ENCODE data around the gene RTEL1. TPM values are rescaled to one million over a fixed set of nuclear protein-coding genes. Genes with fewer than 3 reads are reported as not detected.

Gene RTEL1
- total and polyA plus RNA-seq, 9 of the 15 experiments (the other 6 are each of a cell fraction or from before 2014, with no cell fraction given) = 0.36 to 61.0 (median 17.9) TPM

DNA sequence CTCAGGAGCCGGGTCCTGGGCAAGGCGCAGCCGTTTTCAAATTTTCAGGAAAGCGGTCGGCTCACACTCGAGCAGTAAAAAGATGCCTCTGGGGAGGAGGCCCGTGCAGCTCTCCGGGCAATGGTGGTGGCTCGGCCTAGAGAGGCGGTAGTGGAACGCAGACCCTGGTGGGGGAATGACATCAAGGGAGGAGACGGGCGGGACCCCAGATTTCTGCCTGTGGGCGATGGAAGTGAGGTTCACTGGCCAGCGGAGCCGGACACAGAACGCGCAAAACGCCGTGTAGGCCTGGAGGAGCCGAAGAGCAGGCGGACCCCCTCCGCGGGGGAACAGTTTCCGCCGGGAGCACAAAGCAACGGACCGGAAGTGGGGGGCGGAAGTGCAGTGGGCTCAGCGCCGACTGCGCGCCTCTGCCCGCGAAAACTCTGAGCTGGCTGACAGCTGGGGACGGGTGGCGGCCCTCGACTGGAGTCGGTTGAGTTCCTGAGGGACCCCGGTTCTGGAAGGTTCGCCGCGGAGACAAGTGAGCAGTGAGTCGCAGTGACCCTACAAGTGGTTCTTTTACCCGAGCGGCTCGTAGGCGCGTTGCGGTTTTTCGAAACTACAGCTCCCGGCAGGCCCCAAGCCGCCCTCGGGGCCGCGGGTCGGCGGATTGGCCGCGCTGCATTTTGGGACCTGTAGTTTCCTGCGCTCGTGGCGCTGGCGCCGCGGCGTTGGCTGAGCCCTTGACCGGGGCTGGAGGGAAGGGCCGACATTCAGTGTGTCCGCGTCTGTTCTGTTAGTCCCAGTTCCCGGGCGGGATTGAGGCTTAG lies at the start of gene RTEL1 (continued):
- TF ChIP-seq, protein P1, sequence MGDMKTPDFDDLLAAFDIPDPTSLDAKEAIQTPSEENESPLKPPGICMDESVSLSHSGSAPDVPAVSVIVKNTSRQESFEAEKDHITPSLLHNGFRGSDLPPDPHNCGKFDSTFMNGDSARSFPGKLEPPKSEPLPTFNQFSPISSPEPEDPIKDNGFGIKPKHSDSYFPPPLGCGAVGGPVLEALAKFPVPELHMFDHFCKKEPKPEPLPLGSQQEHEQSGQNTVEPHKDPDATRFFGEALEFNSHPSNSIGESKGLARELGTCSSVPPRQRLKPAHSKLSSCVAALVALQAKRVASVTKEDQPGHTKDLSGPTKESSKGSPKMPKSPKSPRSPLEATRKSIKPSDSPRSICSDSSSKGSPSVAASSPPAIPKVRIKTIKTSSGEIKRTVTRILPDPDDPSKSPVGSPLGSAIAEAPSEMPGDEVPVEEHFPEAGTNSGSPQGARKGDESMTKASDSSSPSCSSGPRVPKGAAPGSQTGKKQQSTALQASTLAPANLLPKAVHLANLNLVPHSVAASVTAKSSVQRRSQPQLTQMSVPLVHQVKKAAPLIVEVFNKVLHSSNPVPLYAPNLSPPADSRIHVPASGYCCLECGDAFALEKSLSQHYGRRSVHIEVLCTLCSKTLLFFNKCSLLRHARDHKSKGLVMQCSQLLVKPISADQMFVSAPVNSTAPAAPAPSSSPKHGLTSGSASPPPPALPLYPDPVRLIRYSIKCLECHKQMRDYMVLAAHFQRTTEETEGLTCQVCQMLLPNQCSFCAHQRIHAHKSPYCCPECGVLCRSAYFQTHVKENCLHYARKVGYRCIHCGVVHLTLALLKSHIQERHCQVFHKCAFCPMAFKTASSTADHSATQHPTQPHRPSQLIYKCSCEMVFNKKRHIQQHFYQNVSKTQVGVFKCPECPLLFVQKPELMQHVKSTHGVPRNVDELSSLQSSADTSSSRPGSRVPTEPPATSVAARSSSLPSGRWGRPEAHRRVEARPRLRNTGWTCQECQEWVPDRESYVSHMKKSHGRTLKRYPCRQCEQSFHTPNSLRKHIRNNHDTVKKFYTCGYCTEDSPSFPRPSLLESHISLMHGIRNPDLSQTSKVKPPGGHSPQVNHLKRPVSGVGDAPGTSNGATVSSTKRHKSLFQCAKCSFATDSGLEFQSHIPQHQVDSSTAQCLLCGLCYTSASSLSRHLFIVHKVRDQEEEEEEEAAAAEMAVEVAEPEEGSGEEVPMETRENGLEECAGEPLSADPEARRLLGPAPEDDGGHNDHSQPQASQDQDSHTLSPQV (IDR thresholded peaks at IDR 0.05) = peak; percentile 61
- TF ChIP-seq SAFB (IDR thresholded peaks at IDR 0.05; ENCODE audit: borderline replicate concordance, low read depth, low read length) (no peak), CCAR2 (IDR thresholded peaks at IDR 0.05; ENCODE audit: low read depth, low read length) (no peak), POLR3G (IDR thresholded peaks at IDR 0.05; ENCODE audit: extremely low read depth, insufficient read length, insufficient replicate concordance) (no peak), ZNF444 (CRISPR knock-in tag; IDR thresholded peaks at IDR 0.05) (no peak), THRAP3 (IDR thresholded peaks at IDR 0.05; ENCODE audit: borderline replicate concordance) (no peak), HNRNPUL1 (IDR thresholded peaks at IDR 0.05; ENCODE audit: low read length) (no peak), RBM39 (optimal IDR thresholded peaks at IDR 0.05; ENCODE audit: low read depth, low read length) (peak; percentile 57), MYNN (IDR thresholded peaks at IDR 0.05) (no peak), MYNN (CRISPR knock-in tag; IDR thresholded peaks at IDR 0.05) (no peak), MEIS2 (IDR thresholded peaks at IDR 0.05; ENCODE audit: partially characterized antibody) (no peak), KHSRP (IDR thresholded peaks at IDR 0.05) (no peak), SRSF7 (optimal IDR thresholded peaks at IDR 0.05; ENCODE audit: low read depth, low read length) (no peak), ZNF347 (CRISPR knock-in tag; IDR thresholded peaks at IDR 0.05; ENCODE audit: low read depth) (no peak), ZNF589 (CRISPR knock-in tag; IDR thresholded peaks at IDR 0.05; ENCODE audit: low read depth) (peak; percentile 54; the same call in 1 of the 2 replicates), ZNF436 (CRISPR knock-in tag; IDR thresholded peaks at IDR 0.05) (no peak), FOSL1 (tag; conservative IDR thresholded peaks at IDR 0.05) (peak; percentile 40; the same call in 1 of the 2 replicates), PURB (CRISPR knock-in tag; IDR thresholded peaks at IDR 0.05; ENCODE audit: low read depth) (no peak)
- TF ChIP-seq, protein P2, sequence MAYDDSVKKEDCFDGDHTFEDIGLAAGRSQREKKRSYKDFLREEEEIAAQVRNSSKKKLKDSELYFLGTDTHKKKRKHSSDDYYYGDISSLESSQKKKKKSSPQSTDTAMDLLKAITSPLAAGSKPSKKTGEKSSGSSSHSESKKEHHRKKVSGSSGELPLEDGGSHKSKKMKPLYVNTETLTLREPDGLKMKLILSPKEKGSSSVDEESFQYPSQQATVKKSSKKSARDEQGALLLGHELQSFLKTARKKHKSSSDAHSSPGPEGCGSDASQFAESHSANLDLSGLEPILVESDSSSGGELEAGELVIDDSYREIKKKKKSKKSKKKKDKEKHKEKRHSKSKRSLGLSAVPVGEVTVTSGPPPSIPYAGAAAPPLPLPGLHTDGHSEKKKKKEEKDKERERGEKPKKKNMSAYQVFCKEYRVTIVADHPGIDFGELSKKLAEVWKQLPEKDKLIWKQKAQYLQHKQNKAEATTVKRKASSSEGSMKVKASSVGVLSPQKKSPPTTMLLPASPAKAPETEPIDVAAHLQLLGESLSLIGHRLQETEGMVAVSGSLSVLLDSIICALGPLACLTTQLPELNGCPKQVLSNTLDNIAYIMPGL (CRISPR knock-in tag; IDR thresholded peaks at IDR 0.05) = peak; percentile 75; the same call in 1 of the 2 replicates
- TF ChIP-seq, protein P3, sequence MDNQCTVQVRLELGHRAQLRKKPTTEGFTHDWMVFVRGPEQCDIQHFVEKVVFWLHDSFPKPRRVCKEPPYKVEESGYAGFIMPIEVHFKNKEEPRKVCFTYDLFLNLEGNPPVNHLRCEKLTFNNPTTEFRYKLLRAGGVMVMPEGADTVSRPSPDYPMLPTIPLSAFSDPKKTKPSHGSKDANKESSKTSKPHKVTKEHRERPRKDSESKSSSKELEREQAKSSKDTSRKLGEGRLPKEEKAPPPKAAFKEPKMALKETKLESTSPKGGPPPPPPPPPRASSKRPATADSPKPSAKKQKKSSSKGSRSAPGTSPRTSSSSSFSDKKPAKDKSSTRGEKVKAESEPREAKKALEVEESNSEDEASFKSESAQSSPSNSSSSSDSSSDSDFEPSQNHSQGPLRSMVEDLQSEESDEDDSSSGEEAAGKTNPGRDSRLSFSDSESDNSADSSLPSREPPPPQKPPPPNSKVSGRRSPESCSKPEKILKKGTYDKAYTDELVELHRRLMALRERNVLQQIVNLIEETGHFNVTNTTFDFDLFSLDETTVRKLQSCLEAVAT (IDR thresholded peaks at IDR 0.05) = no peak; a peak in 1 of 4 replicates
